Testis (tissue), 3 donors: ENCODE data around the gene NKX1-2. TPM values are rescaled to one million over a fixed set of nuclear protein-coding genes. Genes with fewer than 3 reads are reported as not detected.

ENCODE experiments used
- DNase-seq: peaks from one replicate; pipeline ENCODE4 v3.0.0-alpha.2; 2019
- H3K27ac ChIP-seq, 2 donors: fragments of 200-600 bp; sonication (generic); one replicate each; pipeline ENCODE4 v1.5.1; 2019
- H3K27me3 ChIP-seq: fragments of 200-600 bp; sonication (generic); one replicate; pipeline ENCODE4 v1.5.1; 2019
- H3K36me3 ChIP-seq: fragments of 200-600 bp; sonication (generic); one replicate; pipeline ENCODE4 v1.5.1; 2017; ENCODE audit warnings: low read depth; ENCODE audit errors: missing control alignments
- H3K4me1 ChIP-seq: fragments of 200-600 bp; sonication (generic); one replicate; pipeline ENCODE4 v1.5.1; 2019
- H3K4me3 ChIP-seq, 2 donors: fragments of 200-600 bp; sonication (generic); one replicate each; pipeline ENCODE4 v1.5.1; 2017 to 2019
- H3K9me3 ChIP-seq: fragments of 200-600 bp; sonication (generic); one replicate; pipeline ENCODE4 v1.5.1; 2017
- POLR2A ChIP-seq: fragments of 450-650 bp; IDR thresholded peaks from one replicate; pipeline ENCODE4 v1.6.1; 2017; ENCODE audit warnings: antibody characterized with exemption, mild to moderate bottlenecking, moderate library complexity
- WGBS, 2 donors: methylation state at CpG; one replicate each; pipeline ENCODE4 v1.1.5; 2018; 5-methylcytosine and 5-hydroxymethylcytosine counted together
- intact Hi-C: fragments of 100-400 bp; cut with DNase I; formaldehyde crosslinking; loops from one replicate; pipeline ENCODE4 v1.15.1; 2023; ENCODE audit warnings: low total_unique reads
- polyA plus RNA-seq: library from polyadenylated mRNA; stranded (reverse); fragments of 350-450 nt; fragmentation: Illumina TruSeq; extraction: RNeasy Lipid Tissue Mini Kit (QIAGEN cat#74804); gene quantifications from one replicate; pipeline ENCODE4 v1.2.3, GENCODE V29; 2014; ENCODE audit warnings: low read depth, low replicate concordance; ENCODE audit not compliant: insufficient read depth
- total RNA-seq, 2 donors: library from RNA; depleted of rRNA; stranded (reverse); fragments of >200 nt; gene quantifications; one replicate each; pipeline ENCODE4 v1.2.3, GENCODE V29; 2016
- TF ChIP-seq, protein P1 (sequence below), 3 experiments: fragments of 450-650 bp in 2 of 3; fragments of 200-600 bp in 1 of 3; sonication (generic) in 1 of 3; IDR thresholded peaks; one replicate each; pipeline ENCODE4 v1.5.1; 2016 to 2019; ENCODE audit warnings: antibody characterized with exemption in 3 of 3, mild to moderate bottlenecking in 2 of 3, moderate library complexity in 1 of 3

NKX1-2 gene
- total and polyA plus RNA-seq, 3 donors from 2014 or later, result 0.06 to 0.08 TPM; not detected in 1

DNA sequence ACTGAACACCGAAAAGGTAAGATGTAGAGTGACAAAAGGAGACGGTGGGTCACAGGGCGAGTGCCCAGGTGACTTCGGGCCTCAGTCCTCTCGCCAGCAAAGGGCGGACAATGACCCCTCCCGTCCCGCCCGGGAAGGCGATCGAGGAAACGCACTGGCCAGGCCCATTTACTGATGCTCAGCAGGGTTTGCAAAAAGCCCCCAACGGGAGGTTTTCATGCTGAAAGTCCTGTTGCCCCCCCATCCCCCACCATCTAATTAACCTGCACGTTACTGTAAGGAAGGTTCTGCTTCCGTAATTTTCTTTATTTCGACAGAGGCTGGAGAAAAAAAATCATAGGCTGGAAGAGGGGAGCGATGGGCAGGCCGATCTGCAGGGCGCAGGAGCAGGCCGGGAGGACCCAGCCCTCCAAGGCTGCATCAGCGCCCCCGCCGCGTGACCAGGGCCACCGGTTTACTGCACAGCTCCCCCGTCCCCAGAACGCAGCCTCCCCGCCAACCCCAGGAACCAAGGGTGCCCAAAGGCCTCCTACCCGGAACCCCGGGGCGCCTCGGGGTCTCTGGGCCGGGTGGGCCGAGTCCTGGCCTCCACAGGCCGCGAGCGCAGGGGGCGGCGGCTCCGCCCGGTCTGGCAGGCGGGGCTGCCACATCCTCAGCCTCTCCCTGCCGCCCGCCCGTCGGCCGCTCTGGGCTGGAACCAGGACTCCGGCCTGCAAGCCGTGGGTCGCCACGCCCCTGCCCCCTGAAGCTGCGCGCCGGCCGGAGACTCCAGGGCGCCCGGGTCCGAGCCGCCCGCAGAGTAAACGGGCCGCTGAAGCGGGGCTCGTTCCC is 31.7 kb downstream of the NKX1-2 start:
- Histone ChIP-seq H3K27me3 (no peaks in the 10 kb centered on the region), H3K27ac (peak overlapping the region; percentile 90 to 97), H3K4me1 (peaks cover 44% of the 10 kb centered on the region), H3K36me3 (no peaks in the 10 kb centered on the region), H3K4me3 (peak overlapping the region; percentile 87 to 91), H3K9me3 (no peaks in the 10 kb centered on the region)
- 1 to 3% methylated on average over 19 to 64 of the region's 64 CpGs for whole genome bisulfite sequencing, 2 donors
- intact Hi-C loops, result no loop called here
- DNase-seq, result peak; percentile 56
- TF ChIP-seq, protein P1, sequence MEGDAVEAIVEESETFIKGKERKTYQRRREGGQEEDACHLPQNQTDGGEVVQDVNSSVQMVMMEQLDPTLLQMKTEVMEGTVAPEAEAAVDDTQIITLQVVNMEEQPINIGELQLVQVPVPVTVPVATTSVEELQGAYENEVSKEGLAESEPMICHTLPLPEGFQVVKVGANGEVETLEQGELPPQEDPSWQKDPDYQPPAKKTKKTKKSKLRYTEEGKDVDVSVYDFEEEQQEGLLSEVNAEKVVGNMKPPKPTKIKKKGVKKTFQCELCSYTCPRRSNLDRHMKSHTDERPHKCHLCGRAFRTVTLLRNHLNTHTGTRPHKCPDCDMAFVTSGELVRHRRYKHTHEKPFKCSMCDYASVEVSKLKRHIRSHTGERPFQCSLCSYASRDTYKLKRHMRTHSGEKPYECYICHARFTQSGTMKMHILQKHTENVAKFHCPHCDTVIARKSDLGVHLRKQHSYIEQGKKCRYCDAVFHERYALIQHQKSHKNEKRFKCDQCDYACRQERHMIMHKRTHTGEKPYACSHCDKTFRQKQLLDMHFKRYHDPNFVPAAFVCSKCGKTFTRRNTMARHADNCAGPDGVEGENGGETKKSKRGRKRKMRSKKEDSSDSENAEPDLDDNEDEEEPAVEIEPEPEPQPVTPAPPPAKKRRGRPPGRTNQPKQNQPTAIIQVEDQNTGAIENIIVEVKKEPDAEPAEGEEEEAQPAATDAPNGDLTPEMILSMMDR (IDR thresholded peaks at IDR 0.05), result no peak
- no peak for TF ChIP-seq POLR2A

DNA sequence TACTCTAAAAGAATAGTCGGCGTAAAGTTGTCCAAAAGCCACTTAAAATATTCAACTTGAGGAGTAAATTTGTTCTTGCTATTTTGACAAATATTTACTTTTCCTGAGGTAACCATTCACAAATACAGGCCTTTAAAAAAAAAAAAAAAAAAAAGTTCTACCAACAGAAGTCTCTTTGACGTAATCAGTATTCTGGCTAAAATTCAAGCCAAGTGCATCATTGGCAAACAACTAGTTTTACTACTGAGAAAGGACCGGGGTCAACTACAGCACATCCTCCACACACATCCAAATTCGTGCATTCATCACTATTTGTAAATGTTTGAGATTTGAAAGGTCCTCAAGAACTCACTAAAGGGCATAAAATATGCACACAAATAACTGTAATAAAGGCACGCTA is 33.1 kb downstream of the NKX1-2 start:
- Histone ChIP-seq H3K36me3 (no peaks in the 10 kb centered on the region), H3K4me3 (no peak overlapping the region), H3K9me3 (no peaks in the 10 kb centered on the region), H3K27ac (no peak overlapping the region), H3K27me3 (no peaks in the 10 kb centered on the region), H3K4me1 (peaks cover 53% of the 10 kb centered on the region)
- intact Hi-C loops, result no loop called here
- WGBS, 2 donors, result 58 to 60% methylated on average over 6 of the region's 6 CpGs
- no peak for TF ChIP-seq POLR2A
- TF ChIP-seq, protein P1 (IDR thresholded peaks at IDR 0.05), result no peak
- no peak for DNase-seq

DNA sequence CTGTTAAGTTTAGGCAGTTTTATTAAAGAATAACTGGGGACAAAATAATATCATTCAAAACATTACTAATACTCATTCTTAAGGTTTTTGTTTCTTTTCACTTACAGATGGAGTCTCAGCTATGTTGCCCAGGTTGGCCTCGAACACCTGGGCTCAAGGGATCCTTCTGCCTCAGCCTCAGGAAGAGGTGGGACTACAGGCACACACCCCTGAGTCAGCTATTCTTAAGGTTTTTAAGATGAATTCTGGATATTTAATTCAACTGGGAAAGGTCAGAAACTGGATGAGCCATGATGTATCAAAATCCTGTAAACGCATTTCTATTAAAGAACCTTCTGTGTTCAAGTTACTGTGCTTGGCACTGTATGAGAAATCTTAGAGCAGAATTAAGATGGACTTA is 34.6 kb downstream of the NKX1-2 start:
- H3K4me3 ChIP-seq, result no peak overlapping the region
- intact Hi-C loops, result no loop called here
- no peak for DNase-seq
- H3K9me3 ChIP-seq, result no peaks in the 10 kb centered on the region
- H3K27ac ChIP-seq, result no peak overlapping the region
- TF ChIP-seq, protein P1 (IDR thresholded peaks at IDR 0.05), result no peak
- no peak for TF ChIP-seq POLR2A
- H3K4me1 ChIP-seq, result peaks cover 45% of the 10 kb centered on the region
- H3K36me3 ChIP-seq, result no peaks in the 10 kb centered on the region
- WGBS, 2 donors, result 60 to 66% methylated on average over 2 of the region's 2 CpGs
- H3K27me3 ChIP-seq, result no peaks in the 10 kb centered on the region

DNA sequence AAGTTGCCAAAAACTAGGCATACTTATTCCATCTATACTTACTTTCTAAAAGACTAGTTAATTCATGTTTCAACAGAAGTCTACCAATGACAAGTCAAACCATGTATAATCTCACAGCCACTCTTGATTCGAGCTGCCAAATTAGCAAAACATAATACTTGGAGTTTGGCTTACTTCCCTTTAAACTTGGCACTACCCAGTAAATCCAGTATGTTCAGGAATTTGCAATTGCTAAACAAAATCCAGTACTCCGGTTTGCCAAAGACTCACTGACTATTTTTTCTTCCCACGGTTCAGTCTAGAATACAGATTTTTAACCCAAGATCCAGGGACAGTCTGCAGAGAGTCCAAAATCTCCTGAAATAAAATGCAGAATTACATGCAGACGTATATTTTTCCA is 35.8 kb downstream of the NKX1-2 start:
- intact Hi-C loops, result no loop called here
- Histone ChIP-seq H3K9me3 (no peaks in the 10 kb centered on the region), H3K27ac (no peak overlapping the region), H3K4me3 (no peak overlapping the region), H3K36me3 (no peaks in the 10 kb centered on the region), H3K27me3 (no peaks in the 10 kb centered on the region), H3K4me1 (peaks cover 37% of the 10 kb centered on the region)
- no peak for DNase-seq
- 36 to 48% methylated on average over 4 of the region's 4 CpGs for WGBS, 2 donors
- TF ChIP-seq, protein P1 (IDR thresholded peaks at IDR 0.05), result no peak
- TF ChIP-seq POLR2A, result no peak

DNA sequence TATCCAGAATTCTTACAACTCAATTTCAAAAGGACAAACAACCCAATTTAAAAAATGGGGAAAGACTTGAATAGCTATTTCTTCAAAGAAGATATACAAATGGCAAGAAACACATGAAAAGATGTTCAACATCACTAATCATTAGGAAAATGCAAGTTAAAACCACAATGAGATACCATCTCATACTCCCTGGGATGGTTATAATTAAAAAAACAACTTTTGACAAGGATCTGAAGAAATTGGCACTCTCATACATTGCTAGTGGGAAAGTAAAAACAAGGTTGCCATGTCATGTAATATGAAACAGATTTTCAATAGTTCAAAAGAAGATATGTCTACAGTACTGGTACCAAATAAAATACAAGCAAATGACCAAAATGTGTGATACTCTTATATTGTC is 40.1 kb downstream of the NKX1-2 start:
- no peak for TF ChIP-seq POLR2A
- TF ChIP-seq, protein P1 (IDR thresholded peaks at IDR 0.05), result no peak
- H3K4me1 ChIP-seq, result peaks cover 23% of the 10 kb centered on the region
- H3K36me3 ChIP-seq, result no peaks in the 10 kb centered on the region
- H3K27me3 ChIP-seq, result no peaks in the 10 kb centered on the region
- no peak overlapping the region for H3K27ac ChIP-seq
- no peaks in the 10 kb centered on the region for H3K9me3 ChIP-seq
- DNase-seq, result no peak
- intact Hi-C loops, result no loop called here
- H3K4me3 ChIP-seq, result no peak overlapping the region
